ENCODE results near the gene SHC2.

GRCh38 chr19:493391-494170 is 32.7 kb upstream of the SHC2 start:
- TF ChIP-seq CTCF (IDR thresholded peaks at IDR 0.05) (no peak), POLR2A (IDR thresholded peaks at IDR 0.05) (no peak)

Measured in thyroid gland (tissue), 4 donors.